ENCODE measurements around the gene PPP2R5D. TPM values are rescaled to one million over a fixed set of nuclear protein-coding genes. Genes with fewer than 3 reads are reported as not detected.

The PPP2R5D gene
- total and polyA plus RNA-seq, 2 of the 8 experiments (the other 6 are each of a cell fraction or from before 2014, with no cell fraction given): 52.1 to 55.7 TPM

GRCh38 chr6:43014434-43014909 lies 30.1 kb downstream of the PPP2R5D start:
- no peak for DNase-seq (ENCODE audit: low read depth in 1 of 2, low spot score in 2 of 2)
- no peak for FAIRE-seq
- H2AFZ ChIP-seq (ENCODE audit: low read length): no peak overlapping the region
- TF ChIP-seq NRF1 (IDR thresholded peaks at IDR 0.05; ENCODE audit: low read depth, low read length): no peak
- no peak for TF ChIP-seq RFX5 (IDR thresholded peaks at IDR 0.05; ENCODE audit: borderline replicate concordance, low read depth, low read length)
- no peak for TF ChIP-seq GTF2F1 (IDR thresholded peaks at IDR 0.05; ENCODE audit: borderline replicate concordance, low read depth, low read length)
- TF ChIP-seq NANOG (IDR thresholded peaks at IDR 0.05; ENCODE audit: insufficient read depth, low read depth, low read length, poor library complexity, severe bottlenecking): no peak
- no peak for TF ChIP-seq SAP30 (IDR thresholded peaks at IDR 0.05; ENCODE audit: insufficient read depth, insufficient replicate concordance, low read length)
- TF ChIP-seq YY1 (IDR thresholded peaks at IDR 0.05; ENCODE audit: low read depth, low read length): peak; percentile 34; the same call in 1 of the 2 replicates
- TF ChIP-seq SIN3A (conservative IDR thresholded peaks at IDR 0.05 in 1 of 2, IDR thresholded peaks at IDR 0.05 in 1 of 2; ENCODE audit: low read depth in 1 of 2, low read length in 2 of 2): peak in 1 of 2 experiments; percentile 50; a peak in 1 of 4 replicates
- TF ChIP-seq ATF3 (IDR thresholded peaks at IDR 0.05; ENCODE audit: insufficient read depth, low read depth, low read length): no peak
- 0 out of 2 replicates have a peak, but pooled peaks have one; percentile 8 for TF ChIP-seq POLR2AphosphoS5 (IDR thresholded peaks at IDR 0.05; ENCODE audit: low read depth, low read length)
- TF ChIP-seq ASH2L (IDR thresholded peaks at IDR 0.05; ENCODE audit: low read length): peak; percentile 13
- no peak for TF ChIP-seq CBX5 (IDR thresholded peaks at IDR 0.05; ENCODE audit: low read depth, low read length)

More at GRCh38 chr6:43014434-43014909, 30.1 kb downstream of the PPP2R5D start:
- Histone ChIP-seq H2BK120ac (replicated peaks; ENCODE audit: low read depth, low read length) (no peak overlapping the region), H3K9ac (replicated peaks in 1 of 4; ENCODE audit: extremely low read depth in 1 of 4, low read depth in 3 of 4, low read length in 3 of 4) (peak overlapping the region in 3 of 4 experiments; percentile 68 to 81 (median 77); a peak in 6 of 7 replicates), H3K23me2 (ENCODE audit: low read depth, low read length) (peaks cover 7% of the 10 kb centered on the region), H3K27ac (ENCODE audit: low read depth, low read length) (peak overlapping the region; percentile 54), H2BK15ac (ENCODE audit: low read length) (peak overlapping the region; percentile 75; the same call in 1 of the 2 replicates), H4K20me1 (replicated peaks in 1 of 2; ENCODE audit: control insufficient read depth in 1 of 2, insufficient read depth in 2 of 2, low read length in 2 of 2) (peaks cover 0 to 9% of the 10 kb centered on the region in 2 experiments), H4K91ac (replicated peaks; ENCODE audit: insufficient read length, low read length) (peak overlapping the region; percentile 36), H2AK5ac (ENCODE audit: low read depth, low read length) (peak overlapping the region; percentile 84), H3K14ac (ENCODE audit: insufficient read length) (no peak overlapping the region), H2BK20ac (ENCODE audit: low read length) (no peak overlapping the region), H3K56ac (replicated peaks; ENCODE audit: insufficient read length, low read depth, low read length) (peak overlapping the region; percentile 75), H3K27me3 (replicated peaks in 1 of 4; ENCODE audit: control insufficient read depth in 3 of 4, extremely low read depth in 1 of 4, insufficient read depth in 3 of 4, low read length in 3 of 4) (no peaks in the 10 kb centered on the region), H3K4me3 (ENCODE audit: extremely low read depth in 1 of 4, insufficient read depth in 2 of 4, low read depth in 3 of 4, low read length in 4 of 4) (peak overlapping the region; percentile 76 to 99 (median 88)), H2BK5ac (ENCODE audit: low read depth, low read length) (peak overlapping the region; percentile 91), H3K23ac (ENCODE audit: insufficient read length) (no peak overlapping the region), H3K36me3 (ENCODE audit: control insufficient read depth in 2 of 4, insufficient read depth in 4 of 4, low read length in 3 of 4) (peaks cover 16 to 46% (median 38%) of the 10 kb centered on the region in 4 experiments), H2BK12ac (ENCODE audit: low read depth, low read length) (peak overlapping the region; percentile 53; the same call in 1 of the 2 replicates), H3K79me1 (ENCODE audit: low read depth, low read length) (peaks cover 8% of the 10 kb centered on the region), H3K4me2 (ENCODE audit: insufficient read depth in 1 of 2, low read depth in 2 of 2, low read length in 2 of 2) (peak overlapping the region; percentile 78 to 90), H3K79me2 (ENCODE audit: control insufficient read depth in 1 of 2, insufficient read depth in 2 of 2, low read length in 2 of 2) (peaks cover 3 to 45% of the 10 kb centered on the region in 2 experiments; a peak in 2 of 4 replicates), H4K5ac (ENCODE audit: insufficient read length, low read depth, low read length) (peak overlapping the region; percentile 82), H3K9me3 (ENCODE audit: insufficient read depth in 2 of 2, low read depth in 1 of 2, low read length in 1 of 2) (no peaks in the 10 kb centered on the region), H3K18ac (ENCODE audit: extremely low read depth, low read length) (peak overlapping the region; percentile 75), H4K8ac (ENCODE audit: extremely low read depth, insufficient read depth, low read length) (no peak overlapping the region), H3K4me1 (replicated peaks in 1 of 4; ENCODE audit: control insufficient read depth in 3 of 4, insufficient read depth in 4 of 4, low read length in 3 of 4) (peaks cover 0 to 9% (median 4%) of the 10 kb centered on the region in 4 experiments; a peak in 6 of 7 replicates), H3K4ac (replicated peaks; ENCODE audit: insufficient read length, low read depth, low read length) (peak overlapping the region; percentile 17)
- ChIA-PET POLR2A (ENCODE audit: partially characterized antibody) (interaction anchor here (0.9 to 27.9 kb wide), 17 partner anchors 11 to 161 kb away, joined by 3 to 584 read pairs (median 6); partner anchors contain the start of genes CNPY3, CUL7, KLC4 and MRPL2), CTCF (ENCODE audit: partially characterized antibody) (interaction anchor here (0.6 to 2.2 kb wide), 13 partner anchors 27 to 530 kb away, joined by 3 to 9 read pairs (median 3); partner anchors contain the start of genes GNMT and PTK7)
- 5% methylated on average over 6 of the region's 7 CpGs; no CpG with 5 or more reads in 1 of the 2 experiments for WGBS, 2 experiments (ENCODE audit: extremely low coverage in 1 of 2, insufficient coverage in 1 of 2, insufficient read length in 1 of 2, insufficient replicate concordance in 2 of 2, low coverage in 1 of 2, low lambda C conversion rate in 2 of 2, missing lambda C conversion rate in 1 of 2)

Measured in H1 (cell line).